Right kidney (tissue), 9 donors: ENCODE measurements around the gene FANCM.

Source experiments
- DNase-seq: peaks from one replicate; pipeline ENCODE4 v3.0.0-alpha.2; 2016
- long read RNA-seq, 8 donors: transcript quantifications; one replicate each; lab custom pipeline, GENCODE V29; 2026

Gene FANCM, protein sequence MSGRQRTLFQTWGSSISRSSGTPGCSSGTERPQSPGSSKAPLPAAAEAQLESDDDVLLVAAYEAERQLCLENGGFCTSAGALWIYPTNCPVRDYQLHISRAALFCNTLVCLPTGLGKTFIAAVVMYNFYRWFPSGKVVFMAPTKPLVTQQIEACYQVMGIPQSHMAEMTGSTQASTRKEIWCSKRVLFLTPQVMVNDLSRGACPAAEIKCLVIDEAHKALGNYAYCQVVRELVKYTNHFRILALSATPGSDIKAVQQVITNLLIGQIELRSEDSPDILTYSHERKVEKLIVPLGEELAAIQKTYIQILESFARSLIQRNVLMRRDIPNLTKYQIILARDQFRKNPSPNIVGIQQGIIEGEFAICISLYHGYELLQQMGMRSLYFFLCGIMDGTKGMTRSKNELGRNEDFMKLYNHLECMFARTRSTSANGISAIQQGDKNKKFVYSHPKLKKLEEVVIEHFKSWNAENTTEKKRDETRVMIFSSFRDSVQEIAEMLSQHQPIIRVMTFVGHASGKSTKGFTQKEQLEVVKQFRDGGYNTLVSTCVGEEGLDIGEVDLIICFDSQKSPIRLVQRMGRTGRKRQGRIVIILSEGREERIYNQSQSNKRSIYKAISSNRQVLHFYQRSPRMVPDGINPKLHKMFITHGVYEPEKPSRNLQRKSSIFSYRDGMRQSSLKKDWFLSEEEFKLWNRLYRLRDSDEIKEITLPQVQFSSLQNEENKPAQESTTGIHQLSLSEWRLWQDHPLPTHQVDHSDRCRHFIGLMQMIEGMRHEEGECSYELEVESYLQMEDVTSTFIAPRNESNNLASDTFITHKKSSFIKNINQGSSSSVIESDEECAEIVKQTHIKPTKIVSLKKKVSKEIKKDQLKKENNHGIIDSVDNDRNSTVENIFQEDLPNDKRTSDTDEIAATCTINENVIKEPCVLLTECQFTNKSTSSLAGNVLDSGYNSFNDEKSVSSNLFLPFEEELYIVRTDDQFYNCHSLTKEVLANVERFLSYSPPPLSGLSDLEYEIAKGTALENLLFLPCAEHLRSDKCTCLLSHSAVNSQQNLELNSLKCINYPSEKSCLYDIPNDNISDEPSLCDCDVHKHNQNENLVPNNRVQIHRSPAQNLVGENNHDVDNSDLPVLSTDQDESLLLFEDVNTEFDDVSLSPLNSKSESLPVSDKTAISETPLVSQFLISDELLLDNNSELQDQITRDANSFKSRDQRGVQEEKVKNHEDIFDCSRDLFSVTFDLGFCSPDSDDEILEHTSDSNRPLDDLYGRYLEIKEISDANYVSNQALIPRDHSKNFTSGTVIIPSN (N-terminal part only)
- long read RNA-seq, donor 1, partial matches to known transcripts = 0 of 1 reads
- long read RNA-seq, donor 1, other reads (novel, unspliced or antisense) = 0 of 1 reads
- long read RNA-seq, donor 2 = 0 reads
- long read RNA-seq, donor 3, partial matches to known transcripts = 0 of 1 reads
- long read RNA-seq, donor 3, other reads (novel, unspliced or antisense) = 0 of 1 reads
- long read RNA-seq, donor 4, partial matches to known transcripts = 5 of 6 reads
- long read RNA-seq, donor 4, other reads (novel, unspliced or antisense) = 0 of 6 reads
- long read RNA-seq, donor 5, partial matches to known transcripts = 0 of 1 reads
- long read RNA-seq, donor 5, other reads (novel, unspliced or antisense) = 0 of 1 reads
- long read RNA-seq, donor 6 = 0 reads
- long read RNA-seq, donor 7 = 0 reads
- long read RNA-seq, donor 8, full-length matches to known transcripts = 1 of 1 reads
- long read RNA-seq, donor 8, partial matches to known transcripts = 0 of 1 reads
- long read RNA-seq, donor 8, other reads (novel, unspliced or antisense) = 0 of 1 reads

DNA sequence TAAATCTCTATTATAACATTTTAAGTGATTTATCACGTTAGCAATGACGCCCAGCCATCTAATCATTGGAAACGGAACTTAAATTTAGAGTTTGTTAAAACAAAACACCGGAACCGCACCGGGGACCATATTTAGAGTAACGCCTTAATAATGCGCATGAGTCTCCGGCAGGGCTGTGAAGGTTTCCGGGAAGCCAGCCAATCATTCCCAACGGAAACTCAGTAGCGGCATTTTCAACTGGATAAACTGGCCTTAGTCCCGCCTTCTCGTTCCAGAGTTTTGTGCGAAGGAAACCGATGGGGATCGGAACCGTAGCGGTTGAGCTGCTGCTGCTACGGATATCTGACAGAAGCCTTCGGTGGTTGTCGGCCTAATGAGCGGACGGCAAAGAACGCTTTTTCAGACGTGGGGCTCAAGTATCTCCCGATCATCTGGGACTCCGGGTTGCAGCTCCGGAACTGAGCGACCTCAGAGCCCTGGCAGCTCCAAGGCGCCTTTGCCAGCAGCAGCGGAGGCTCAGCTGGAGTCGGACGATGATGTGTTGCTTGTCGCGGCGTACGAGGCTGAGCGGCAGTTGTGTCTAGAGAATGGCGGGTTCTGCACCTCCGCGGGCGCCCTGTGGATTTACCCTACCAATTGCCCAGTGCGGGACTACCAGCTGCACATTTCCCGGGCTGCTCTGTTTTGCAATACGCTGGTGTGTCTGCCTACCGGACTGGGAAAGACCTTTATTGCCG is at the start of gene FANCM:
FANCM (plus strand) TSS at position 272 of the 737 bp plus-strand sequence; CDS start at position 374, 102 bp downstream.
- peak; percentile 75 for DNase-seq

DNA sequence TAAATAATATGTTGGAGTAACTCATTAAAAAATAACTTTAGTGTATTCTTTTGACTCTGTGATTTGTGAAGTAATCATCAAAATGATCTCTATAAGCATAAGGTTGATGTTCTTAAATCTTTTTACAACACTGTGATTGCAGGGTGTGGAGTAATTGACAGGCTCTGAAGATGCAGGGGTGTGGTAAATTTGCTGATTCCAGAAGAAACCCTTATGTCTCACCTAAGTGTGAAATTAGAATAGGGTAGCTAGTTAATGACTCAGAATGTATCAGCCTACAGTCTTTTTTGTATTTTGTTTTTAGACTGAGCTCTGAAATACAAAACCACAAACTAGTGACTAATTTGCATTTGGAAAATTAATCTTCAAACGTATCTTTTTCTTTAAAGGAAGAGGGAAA is 45.9 kb upstream of the FANCM start:
- no peak for DNase-seq

DNA sequence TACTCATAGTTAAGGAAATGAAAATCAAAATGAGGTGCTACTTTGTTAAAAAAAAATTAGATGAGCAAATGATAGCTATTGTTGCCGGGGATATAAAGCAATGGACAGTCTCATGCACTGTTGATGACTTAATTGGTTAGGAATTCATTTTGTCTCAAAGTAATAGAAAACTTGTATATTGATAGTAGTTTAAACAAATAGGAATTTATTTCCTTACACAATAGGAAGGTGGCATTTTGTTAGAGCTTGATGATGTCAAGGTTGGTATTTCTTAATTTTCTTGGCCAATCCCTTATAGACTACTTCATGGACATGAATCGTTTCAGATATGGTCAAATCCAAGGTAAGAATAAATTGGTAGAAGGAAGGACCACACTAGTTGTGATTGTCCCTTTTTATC is 44.0 kb upstream of the FANCM start:
- DNase-seq = no peak

DNA sequence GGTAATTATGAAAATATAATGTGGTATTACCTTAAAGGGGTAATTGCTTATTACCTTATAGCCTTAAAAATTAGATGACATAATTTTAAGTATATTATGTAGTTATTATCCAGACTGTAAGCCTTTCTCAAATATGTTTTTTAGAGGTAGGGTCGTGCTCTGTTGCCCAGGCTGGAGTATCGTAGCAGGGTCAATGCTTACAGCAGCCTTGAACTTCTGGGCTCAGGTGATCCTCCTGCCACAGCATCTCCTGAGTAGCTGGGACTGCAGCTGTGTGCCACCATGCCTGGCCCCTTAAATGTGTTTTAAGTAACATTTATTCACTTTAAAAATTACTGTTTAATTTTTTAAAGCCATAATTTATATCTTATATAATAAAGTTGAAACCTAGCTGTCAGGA is 41.5 kb upstream of the FANCM start:
- no peak for DNase-seq

DNA sequence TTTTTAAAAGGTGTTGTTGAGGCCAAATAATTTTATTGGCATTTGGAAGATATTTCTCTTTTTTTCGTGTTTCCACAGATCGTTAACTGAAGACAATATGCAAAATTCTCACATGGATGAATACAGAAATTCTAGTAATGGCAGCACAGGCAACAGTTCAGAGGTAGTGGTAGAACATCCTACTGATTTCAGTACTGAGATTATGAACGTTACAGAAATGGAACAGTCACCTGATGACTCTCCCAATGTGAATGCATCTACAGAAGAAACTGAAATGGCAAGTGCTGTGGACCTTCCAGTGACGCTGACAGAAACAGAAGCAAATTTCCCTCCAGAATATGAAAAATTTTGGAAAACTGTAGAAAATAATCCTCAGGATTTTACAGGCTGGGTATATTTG is 40.6 kb upstream of the FANCM start:
- DNase-seq = no peak

DNA sequence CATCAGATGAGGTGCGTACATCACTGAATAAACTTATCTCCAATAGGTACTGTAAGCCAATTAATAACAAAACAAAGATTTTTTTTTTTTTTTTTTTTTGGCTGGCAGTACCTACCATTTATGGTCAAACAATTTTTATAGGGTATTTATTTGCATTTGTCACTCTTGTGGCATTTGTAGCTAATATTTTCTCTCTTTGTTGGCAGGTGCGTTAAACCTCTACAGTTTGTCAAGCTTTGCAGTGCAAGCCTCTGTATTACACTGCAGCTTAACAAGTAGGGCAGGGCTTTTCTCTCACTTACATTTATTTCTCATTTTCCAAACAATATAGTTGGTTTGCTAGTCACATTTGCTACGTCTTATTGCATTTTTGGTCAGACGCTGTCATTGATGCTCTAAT is 39.5 kb upstream of the FANCM start:
- DNase-seq = no peak

DNA sequence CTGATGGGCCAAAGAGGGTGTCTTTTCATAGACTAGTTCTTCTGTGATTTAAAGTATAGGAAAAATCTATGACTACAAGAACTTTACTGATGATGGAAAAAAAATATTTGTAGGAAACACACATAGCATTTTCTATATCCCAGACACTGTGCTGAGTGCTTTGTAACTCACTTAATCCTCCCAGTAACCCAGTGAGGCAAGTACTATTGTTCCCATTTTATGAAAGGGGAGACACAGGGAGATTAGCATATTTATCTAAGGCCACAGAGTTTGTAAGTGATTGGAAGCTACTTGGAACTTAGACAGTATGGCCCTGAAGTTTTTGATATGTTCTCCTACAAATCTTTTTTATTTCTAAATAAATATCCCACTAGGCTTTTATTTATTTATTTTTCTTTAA is 31.9 kb upstream of the FANCM start:
- no peak for DNase-seq

DNA sequence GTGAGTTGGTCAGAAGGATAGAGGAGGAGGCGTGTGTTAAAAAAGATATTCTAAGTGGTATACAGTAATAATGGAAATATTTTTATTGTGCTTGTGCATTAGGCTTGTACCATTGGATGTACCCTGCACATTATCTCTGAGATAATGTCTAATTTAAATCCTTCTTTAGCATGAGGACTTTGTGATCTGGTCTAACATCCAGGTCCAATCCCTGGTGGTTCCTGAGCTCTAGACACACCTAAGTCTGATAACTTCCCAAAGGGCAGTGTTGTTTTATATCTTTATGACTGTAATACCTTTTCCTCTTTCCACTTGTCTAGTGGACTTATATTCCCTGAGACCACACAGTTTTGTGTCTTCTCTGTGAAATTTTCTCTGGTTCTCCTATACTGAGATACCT is 31.2 kb upstream of the FANCM start:
- DNase-seq = no peak

DNA sequence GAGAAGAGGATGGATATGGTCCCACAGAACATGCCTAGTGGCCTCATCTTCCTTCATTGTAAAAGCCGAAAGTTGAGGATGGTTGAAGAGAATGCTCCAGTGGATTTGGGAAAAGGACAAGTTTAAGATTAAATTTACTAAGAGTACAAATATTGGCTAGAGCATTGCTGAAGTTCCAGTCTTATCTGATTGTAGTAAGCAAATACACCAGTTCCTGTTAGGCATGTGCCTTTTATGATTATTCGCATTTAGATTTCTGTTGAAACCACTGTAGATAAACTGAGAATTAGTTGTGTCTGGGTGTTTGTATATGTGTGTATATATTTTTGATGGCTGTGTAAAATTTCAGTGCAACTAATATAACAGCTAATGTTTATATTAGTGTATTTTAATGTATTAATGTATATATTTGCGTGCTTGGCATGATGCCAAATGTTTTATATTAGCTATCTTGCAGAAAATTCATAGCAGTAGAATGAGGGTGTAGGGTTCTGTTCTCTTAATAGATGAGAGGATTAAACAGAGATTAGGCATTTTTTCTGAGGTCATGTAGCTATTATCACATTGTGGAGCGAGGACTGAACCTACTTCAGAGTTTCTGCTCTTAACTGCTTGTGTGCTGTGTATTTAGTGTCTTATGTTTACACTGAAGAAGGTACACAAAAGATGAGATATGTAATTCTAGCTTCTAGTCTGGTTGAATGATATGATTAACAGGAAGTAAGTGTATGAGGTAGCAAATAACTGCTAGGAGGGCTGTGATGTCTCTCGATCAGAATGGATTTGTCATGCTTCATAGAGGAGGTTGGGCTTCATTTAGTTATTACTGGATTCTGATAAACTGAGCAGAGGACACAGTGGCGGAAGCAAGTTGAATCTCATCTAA is 22.6 kb upstream of the FANCM start:
- DNase-seq = no peak

DNA sequence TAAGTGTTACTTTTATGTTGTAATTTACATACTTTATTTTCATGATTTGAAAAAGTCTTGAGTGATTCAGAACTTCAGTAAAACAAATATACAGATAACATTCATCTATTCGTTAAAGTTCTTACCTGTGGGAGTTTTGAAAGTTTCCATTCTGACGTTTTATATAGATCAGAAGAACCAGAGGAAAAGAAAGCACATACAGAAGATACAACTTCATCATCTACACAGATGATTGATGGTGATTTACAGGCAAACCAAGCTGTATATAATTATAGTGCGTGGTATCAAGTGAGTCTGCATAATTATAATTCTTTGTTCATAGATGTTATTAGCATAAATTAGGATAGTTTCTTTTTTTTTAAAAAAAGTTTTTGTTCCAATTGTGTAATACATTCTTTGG is 21.4 kb upstream of the FANCM start:
- no peak for DNase-seq

DNA sequence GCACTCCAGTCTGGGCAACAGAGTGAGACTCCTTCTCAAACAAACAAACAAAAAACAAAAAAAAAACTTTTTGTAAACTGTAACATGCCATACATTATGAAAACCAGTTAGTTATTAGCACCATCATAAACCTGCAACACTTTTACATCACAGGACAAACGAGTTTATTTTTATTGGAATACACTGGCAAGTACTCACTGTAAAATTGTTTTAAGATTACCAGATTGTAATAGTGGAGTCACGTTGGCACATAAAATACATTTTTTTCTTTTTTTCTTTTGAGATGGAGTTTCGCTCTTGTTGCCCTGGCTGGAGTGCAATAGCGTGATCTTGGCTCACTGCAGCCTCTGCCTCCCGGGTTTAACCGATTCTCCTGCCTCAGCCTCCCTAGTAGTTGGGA is 17.1 kb upstream of the FANCM start:
- DNase-seq = no peak

DNA sequence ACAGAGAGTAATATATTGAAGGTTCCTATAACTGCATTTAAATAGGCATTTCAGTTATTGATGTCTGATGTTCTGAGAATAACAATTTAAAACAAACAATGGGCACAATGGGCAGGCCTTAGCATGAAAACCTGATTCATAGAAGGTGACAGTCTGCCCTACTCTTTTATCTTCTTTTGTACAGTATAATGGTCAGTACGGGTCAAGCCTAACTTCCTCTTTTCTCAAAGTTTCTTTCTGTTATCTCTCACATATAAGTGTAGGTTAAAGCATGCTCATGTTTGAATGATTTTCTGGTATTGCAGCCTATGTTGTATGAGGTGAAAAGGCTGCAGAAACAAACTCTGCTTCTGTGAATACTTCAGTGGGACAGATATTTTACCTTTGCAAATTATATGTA is 15.6 kb upstream of the FANCM start:
- no peak for DNase-seq

DNA sequence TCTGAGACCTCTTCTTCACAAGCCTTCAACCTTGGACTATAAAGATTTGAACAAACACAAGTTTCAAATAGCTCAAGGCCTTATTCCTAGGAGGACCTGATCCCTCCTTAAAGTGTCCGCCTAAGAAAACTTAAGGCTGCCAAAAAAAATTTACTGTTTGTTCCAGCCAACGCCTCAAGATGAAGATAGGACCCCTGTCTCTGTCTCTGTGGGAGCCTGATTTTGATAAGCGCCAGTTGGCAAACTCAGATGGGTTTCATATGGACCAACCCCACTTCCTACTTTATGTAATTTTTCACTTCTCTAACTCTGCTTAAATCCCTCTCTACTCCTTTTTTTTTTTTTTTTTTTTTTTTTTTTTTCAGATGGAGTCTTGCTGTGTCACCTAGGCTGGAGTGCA is 12.5 kb upstream of the FANCM start:
- DNase-seq = no peak

DNA sequence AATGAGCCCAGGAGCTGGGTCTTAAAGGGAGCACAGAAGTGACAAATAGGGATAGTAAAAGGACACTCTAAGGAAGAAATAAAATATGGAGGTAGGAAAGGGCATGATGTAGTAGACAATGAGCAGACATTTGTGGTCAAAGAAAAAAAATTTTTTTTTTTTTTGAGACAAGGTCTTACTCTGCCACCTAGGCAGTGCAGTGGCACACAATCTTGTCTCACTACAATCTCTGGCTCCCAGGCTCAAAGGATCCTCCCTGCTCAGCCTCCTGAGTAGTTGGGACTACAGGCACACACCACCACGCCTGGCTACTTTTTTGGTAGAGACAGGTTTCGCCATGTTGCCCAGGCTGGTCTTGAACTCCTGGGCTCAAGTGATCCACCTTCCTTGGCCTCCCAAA is 10.0 kb upstream of the FANCM start:
- DNase-seq = no peak

DNA sequence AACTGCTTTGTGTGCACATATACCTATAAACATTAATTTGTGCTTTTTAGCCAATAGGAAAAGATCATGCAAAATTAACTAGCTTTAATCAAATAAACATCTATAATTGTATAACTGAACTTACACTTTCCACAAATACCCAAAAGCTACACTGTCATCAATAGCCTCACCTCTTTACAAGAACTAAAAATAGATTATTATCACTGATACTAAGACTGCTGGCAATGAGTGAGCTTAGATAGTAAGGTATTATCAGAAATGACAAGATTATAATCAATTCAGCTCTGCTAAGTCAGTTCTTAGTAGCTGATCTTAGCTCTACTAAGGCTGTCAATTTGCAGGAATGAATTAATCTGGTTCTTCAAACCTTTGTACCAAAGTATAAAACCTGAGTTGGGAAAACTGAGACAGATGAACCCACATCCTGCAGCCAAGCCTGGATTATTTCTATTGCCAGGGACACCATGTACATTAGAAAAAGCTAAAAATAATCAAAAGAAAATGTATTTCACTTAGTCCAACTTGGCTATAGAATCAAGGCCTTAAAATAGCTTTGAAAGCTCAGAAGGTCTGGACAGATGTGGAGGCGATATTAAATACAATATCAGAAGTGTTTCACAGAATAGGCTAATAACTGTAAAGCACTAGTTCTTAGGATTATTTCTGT is 6.6 kb upstream of the FANCM start:
- DNase-seq = no peak

DNA sequence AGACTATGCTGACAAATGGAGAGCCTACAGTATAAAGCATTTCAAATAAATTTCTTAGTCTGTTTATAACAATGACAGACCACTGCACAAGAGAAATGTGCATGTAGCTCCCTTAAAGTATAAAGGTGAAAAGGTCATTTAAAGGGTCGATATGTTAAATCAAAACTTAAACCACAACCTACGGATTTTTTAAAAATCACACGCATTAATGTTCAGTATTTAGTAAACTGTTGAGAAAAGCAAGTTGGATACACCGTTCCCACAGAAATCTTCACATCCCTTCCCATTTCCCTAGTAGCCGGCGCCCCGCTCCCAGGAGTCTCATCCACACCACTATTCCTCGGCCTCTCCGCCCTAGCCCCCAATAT is 2.1 kb upstream of the FANCM start:
- DNase-seq = no peak

DNA sequence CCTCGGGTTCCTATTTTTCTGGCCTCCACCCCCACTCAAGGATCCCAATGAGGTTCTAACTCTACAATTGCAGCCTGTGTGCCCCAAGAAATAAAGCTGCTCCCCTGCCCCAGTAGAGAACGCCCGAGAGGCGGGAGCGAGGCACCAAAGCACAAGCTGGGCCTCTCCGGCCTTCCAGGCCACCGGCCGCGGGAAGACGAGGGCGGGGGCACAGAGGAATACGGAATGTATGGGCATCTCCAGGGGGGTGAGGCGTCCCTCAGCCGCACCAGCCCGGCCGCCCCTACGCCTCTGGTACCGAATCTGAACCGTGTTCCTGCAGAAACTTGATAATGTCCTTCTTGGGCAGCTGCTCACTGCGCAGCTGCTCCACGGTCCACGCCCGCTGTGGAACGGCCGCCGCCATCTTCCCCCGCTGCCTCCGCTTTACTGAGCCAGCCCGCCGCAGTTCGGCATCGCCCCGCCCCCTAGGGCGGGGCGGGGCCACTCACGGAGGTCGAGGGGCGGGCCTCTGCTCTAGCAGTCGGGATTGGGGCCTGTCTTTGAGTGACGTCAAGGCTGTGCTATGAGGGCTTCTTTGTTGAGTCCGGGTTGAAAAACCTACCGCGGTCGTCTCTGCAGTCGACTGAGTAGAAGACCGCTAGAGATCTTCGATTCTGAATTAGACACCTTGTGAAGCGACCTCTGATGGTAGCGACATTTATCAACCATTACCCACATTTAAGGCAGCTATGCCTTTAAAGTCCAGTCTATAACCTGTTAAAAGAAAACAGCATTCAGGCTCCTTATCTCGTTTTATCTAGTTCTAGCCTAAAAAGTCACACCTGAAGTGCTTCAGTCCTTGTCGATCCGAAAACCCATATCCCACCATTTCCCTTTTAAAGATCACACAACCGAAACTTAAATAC is 1.4 kb upstream of the FANCM start, which contains the start of gene FKBP3:
FKBP3 (minus strand) TSS at position 431 of the 908 bp plus-strand sequence; CDS start at position 406, 25 bp downstream.
- peak; percentile 100 for DNase-seq

DNA sequence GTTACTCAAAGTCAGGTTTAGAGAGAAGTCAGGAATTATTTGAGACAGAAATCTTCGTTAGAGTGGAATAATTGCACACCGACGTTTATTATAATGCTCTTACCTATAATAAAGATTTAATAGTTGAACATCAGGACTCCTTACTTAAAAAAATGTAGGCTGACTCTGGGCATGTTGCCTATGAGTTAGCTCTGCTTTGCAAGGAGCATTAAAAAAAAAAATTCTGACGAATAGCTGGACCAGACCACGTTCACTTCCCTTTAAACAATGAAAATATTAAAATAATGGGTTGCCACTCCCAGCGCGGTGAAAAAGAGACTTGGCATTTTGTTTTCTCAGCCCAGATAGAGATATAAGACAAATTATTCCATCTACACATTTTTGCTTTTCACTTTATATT is 574 bp upstream of the FANCM start:
- peak; percentile 67 for DNase-seq
